ENCODE data around the gene MAML2. TPM values are rescaled to one million over a fixed set of nuclear protein-coding genes. Genes with fewer than 3 reads are reported as not detected.
A peak's percentile ranks its signal among the peaks of the same experiment; 100 is the strongest.

Gene MAML2
- total RNA-seq, 1 experiment from 2014 or later = 28.3 TPM

- TF ChIP-seq CTCF (conservative IDR thresholded peaks at IDR 0.05) (no peak), EZH2 (IDR thresholded peaks at IDR 0.05; ENCODE audit: low read depth) (no peak)
- intact Hi-C loops (cut with micrococcal nuclease; ENCODE audit: unreplicated experiment) = no loop called here
- BruUV-seq (replicated peaks) = no TSS peak
- Histone ChIP-seq H3K36me3 (ENCODE audit: low read depth) (no peaks in the 10 kb centered on the region), H3K27me3 (ENCODE audit: insufficient read depth, low read depth) (no peaks in the 10 kb centered on the region), H3K4me1 (replicated peaks; ENCODE audit: insufficient read depth) (peaks cover 48% of the 10 kb centered on the region), H2AFZ (no peak overlapping the region), H3K79me2 (ENCODE audit: low read depth) (peaks cover 96% of the 10 kb centered on the region), H4K20me1 (ENCODE audit: insufficient read depth) (no peaks in the 10 kb centered on the region), H3F3A (ENCODE audit: insufficient read depth, low read depth) (peaks cover 31% of the 10 kb centered on the region; the same call in 1 of the 2 replicates), H3K27ac (peak overlapping the region; percentile 78), H3K4me2 (peak overlapping the region; percentile 46), H3K9me3 (ENCODE audit: insufficient read depth, low read depth) (peaks cover 3% of the 10 kb centered on the region; the same call in 1 of the 2 replicates), H3K4me3 (no peak overlapping the region), H3K9me2 (ENCODE audit: insufficient read depth) (no peaks in the 10 kb centered on the region)
- POLR2A ChIA-PET (ENCODE audit: unreplicated experiment) = interaction anchor here (0.5 to 0.9 kb wide), 3 partner anchors 34 to 195 kb away, joined by 4 to 8 read pairs (median 6); no protein-coding TSS in a partner anchor
- DNase-seq = no peak
- CTCF ChIA-PET = no interaction called here
These were observed 62.6 kb downstream of the MAML2 start for GRCh38 chr11:96280444-96280843.

- Histone ChIP-seq H3K4me3 (no peak overlapping the region), H4K20me1 (ENCODE audit: insufficient read depth) (no peaks in the 10 kb centered on the region), H3K9me2 (ENCODE audit: insufficient read depth) (no peaks in the 10 kb centered on the region), H2AFZ (no peak overlapping the region), H3K27me3 (ENCODE audit: insufficient read depth, low read depth) (no peaks in the 10 kb centered on the region), H3K27ac (peak overlapping the region; percentile 78), H3K79me2 (ENCODE audit: low read depth) (peaks cover 96% of the 10 kb centered on the region), H3K4me2 (peak overlapping the region; percentile 46), H3K36me3 (ENCODE audit: low read depth) (no peaks in the 10 kb centered on the region), H3K9me3 (ENCODE audit: insufficient read depth, low read depth) (peaks cover 3% of the 10 kb centered on the region; the same call in 1 of the 2 replicates), H3F3A (ENCODE audit: insufficient read depth, low read depth) (peaks cover 32% of the 10 kb centered on the region), H3K4me1 (replicated peaks; ENCODE audit: insufficient read depth) (peaks cover 50% of the 10 kb centered on the region)
- ChIA-PET CTCF (no interaction called here), POLR2A (ENCODE audit: unreplicated experiment) (interaction anchor here (0.5 to 0.9 kb wide), 5 partner anchors 27 to 288 kb away, joined by 3 to 8 read pairs (median 5); no protein-coding TSS in a partner anchor)
- no peak for DNase-seq
- TF ChIP-seq EZH2 (IDR thresholded peaks at IDR 0.05; ENCODE audit: low read depth) = no peak
- TF ChIP-seq CTCF (conservative IDR thresholded peaks at IDR 0.05) = no peak
- intact Hi-C loops (cut with micrococcal nuclease; ENCODE audit: unreplicated experiment) = no loop called here
- BruUV-seq (replicated peaks) = no TSS peak
These were observed 63.1 kb downstream of the MAML2 start for GRCh38 chr11:96279896-96280290.

- BruUV-seq (replicated peaks) = no TSS peak
- CTCF ChIA-PET = no interaction called here
These were observed 63.7 kb downstream of the MAML2 start for GRCh38 chr11:96279018-96279895.

More at GRCh38 chr11:96279018-96279895, 63.7 kb downstream of the MAML2 start:
- DNase-seq = peak; percentile 33 to 80
- Histone ChIP-seq H3F3A (ENCODE audit: insufficient read depth, low read depth) (peaks cover 31% of the 10 kb centered on the region), H3K27ac (peak overlapping the region; percentile 78), H3K4me2 (peak overlapping the region; percentile 46), H3K9me3 (ENCODE audit: insufficient read depth, low read depth) (peaks cover 1% of the 10 kb centered on the region; the same call in 1 of the 2 replicates), H2AFZ (no peak overlapping the region), H4K20me1 (ENCODE audit: insufficient read depth) (no peaks in the 10 kb centered on the region), H3K9me2 (ENCODE audit: insufficient read depth) (no peaks in the 10 kb centered on the region), H3K4me1 (replicated peaks; ENCODE audit: insufficient read depth) (peaks cover 57% of the 10 kb centered on the region), H3K27me3 (ENCODE audit: insufficient read depth, low read depth) (no peaks in the 10 kb centered on the region), H3K36me3 (ENCODE audit: low read depth) (no peaks in the 10 kb centered on the region), H3K4me3 (no peak overlapping the region), H3K79me2 (ENCODE audit: low read depth) (peaks cover 95% of the 10 kb centered on the region)
- TF ChIP-seq EZH2 (IDR thresholded peaks at IDR 0.05; ENCODE audit: low read depth) (no peak), CTCF (conservative IDR thresholded peaks at IDR 0.05) (no peak)
- intact Hi-C loops (cut with micrococcal nuclease; ENCODE audit: unreplicated experiment) = no loop called here
- POLR2A ChIA-PET (ENCODE audit: unreplicated experiment) = interaction anchor here (0.6 to 0.9 kb wide), 4 partner anchors 27 to 287 kb away, joined by 3 to 6 read pairs (median 4); no protein-coding TSS in a partner anchor

Data from PC-9 (cell line).